K562 (cell line): ENCODE measurements around the gene CERS3. TPM values are rescaled to one million over a fixed set of nuclear protein-coding genes. Genes with fewer than 3 reads are reported as not detected.

Experiments used
- ATAC-seq: fragments of 200-7000 bp; cut with Tn5 transposase; 3 replicates; pipeline ENCODE4 v1.9.1; 2020; ENCODE audit warnings: moderate library complexity
- BruUV-seq: library from RNA; stranded (reverse); fragments of 400-500 nt; replicated peaks from 2 replicates; lab custom pipeline; 2021; lab: Mats Ljungman, UMichigan
- CTCF ChIA-PET: fragments of 300-600 bp; formaldehyde crosslinking; extraction: SDS; loops from one replicate; lab custom pipeline; 2021; ENCODE audit warnings: low intra/inter-chr PET ratio; lab: Yijun Ruan, JAX
- POLR2A ChIA-PET: fragments of 300-600, 350-650 bp; sonication (Branson Sonifier 250); formaldehyde crosslinking; extraction: SDS; loops from one replicate; lab custom pipeline; 2021; ENCODE audit warnings: antibody characterized with exemption, inconsistent platforms; lab: Yijun Ruan, JAX
- DNase-seq, 4 experiments: peaks; one replicate each; pipeline versions ENCODE4 v3.0.0 to v3.0.0-alpha.2; 2011 to 2018; ENCODE audit warnings: low spot score in 3 of 4, mixed read lengths in 3 of 4; ENCODE audit errors: extremely low read depth in 1 of 4
- FAIRE-seq: peaks from 2 replicates; lab custom pipeline; 2011; peaks lifted over from hg19 to GRCh38; lab: Jason Lieb, UNC
- H2AFZ ChIP-seq: 2 replicates; pipeline ENCODE4 v1.6.0; 2011; ENCODE audit warnings: low read depth, low read length, control low read depth, inconsistent platforms
- H3K27ac ChIP-seq: fragments of 200-600 bp; 3 replicates; pipeline ENCODE4 v1.8.0; 2011; ENCODE audit warnings: low read depth, mild to moderate bottlenecking, control low read depth, inconsistent platforms, low read length, moderate library complexity, mixed read lengths; ENCODE audit errors: extremely low read depth
- H3K27me3 ChIP-seq, 2 experiments: fragments of 300-600 bp in 1 of 2; 2 replicates in 1 of 2; 3 replicates in 1 of 2; pipeline versions ENCODE4 v1.6.0 to v1.8.0; 2011; ENCODE audit warnings: inconsistent platforms in 2 of 2, low read length in 2 of 2, mild to moderate bottlenecking in 1 of 2, mixed read lengths in 1 of 2, moderate library complexity in 1 of 2; ENCODE audit not compliant: control insufficient read depth in 2 of 2, insufficient read depth in 2 of 2
- H3K36me3 ChIP-seq: fragments of 300-600 bp; 3 replicates; pipeline ENCODE4 v1.8.0; 2011; ENCODE audit warnings: mild to moderate bottlenecking, low read length, inconsistent platforms; ENCODE audit not compliant: control insufficient read depth, insufficient read depth
- H3K4me1 ChIP-seq, 2 experiments: fragments of 200-600 bp in 1 of 2; replicated peaks in 1 of 2; 2 replicates in 1 of 2; 3 replicates in 1 of 2; pipeline versions ENCODE4 v1.5.1 to v1.8.0; 2011; ENCODE audit warnings: inconsistent platforms in 2 of 2, low read length in 2 of 2, mild to moderate bottlenecking in 1 of 2, mixed read lengths in 1 of 2, moderate library complexity in 1 of 2; ENCODE audit not compliant: control insufficient read depth in 2 of 2, insufficient read depth in 2 of 2
- H3K4me2 ChIP-seq: 2 replicates; pipeline ENCODE4 v1.6.1; 2011; ENCODE audit warnings: low read length, control low read depth, inconsistent platforms, mixed read lengths; ENCODE audit not compliant: insufficient read depth
- H3K4me3 ChIP-seq: fragments of 200-600 bp; sonication (generic), shearing (Covaris generic); 2 replicates; pipeline ENCODE4 v1.5.1; 2016; ENCODE audit warnings: control low read depth, inconsistent platforms
- H3K79me2 ChIP-seq: fragments of 200-600 bp; 3 replicates; pipeline ENCODE4 v1.8.0; 2011; ENCODE audit warnings: low read length, inconsistent platforms; ENCODE audit not compliant: control insufficient read depth, insufficient read depth
- H3K9ac ChIP-seq, 2 experiments: 2 replicates each; pipeline versions ENCODE4 v1.6.0 to v1.6.1; 2011; ENCODE audit warnings: low read depth in 2 of 2, low read length in 2 of 2, control low read depth in 1 of 2, inconsistent platforms in 1 of 2, mild to moderate bottlenecking in 1 of 2, mixed read lengths in 1 of 2; ENCODE audit not compliant: insufficient read depth in 1 of 2
- H3K9me1 ChIP-seq: one replicate; pipeline ENCODE4 v1.6.0; 2011; ENCODE audit warnings: inconsistent platforms, mild to moderate bottlenecking, low read length, moderate library complexity; ENCODE audit not compliant: control insufficient read depth, insufficient read depth
- H3K9me3 ChIP-seq: replicated peaks from 2 replicates; pipeline ENCODE4 v1.5.1; 2011; ENCODE audit warnings: low read depth, low read length, inconsistent platforms; ENCODE audit not compliant: control insufficient read depth, insufficient read depth
- H4K20me1 ChIP-seq: replicated peaks from 2 replicates; pipeline ENCODE4 v1.6.1; 2011; ENCODE audit warnings: low read length, inconsistent platforms, mixed read lengths; ENCODE audit not compliant: control insufficient read depth, insufficient read depth
- CHCHD3 ChIP-seq: fragments of 250-450 bp; sonication (Bioruptor Pico); IDR thresholded peaks from 2 replicates; pipeline ENCODE4 v2.1.2; 2022; ENCODE audit warnings: mild to moderate bottlenecking
- HES1 ChIP-seq: fragments of 450-650 bp; IDR thresholded peaks from 2 replicates; pipeline ENCODE4 v1.6.1; 2016; ENCODE audit warnings: low read depth, mild to moderate bottlenecking, moderate library complexity
- KLF13 ChIP-seq: fragments of 450-650 bp; IDR thresholded peaks from 2 replicates; pipeline ENCODE4 v1.6.1; 2016; ENCODE audit warnings: missing genetic modification characterization, low read depth, mild to moderate bottlenecking, missing compliant biosample characterization, moderate library complexity, borderline replicate concordance
- KLF16 ChIP-seq: IDR thresholded peaks from 2 replicates; pipeline ENCODE4 v1.6.1; 2016; ENCODE audit warnings: antibody characterized with exemption
- RBM22 ChIP-seq: fragments of 200-400 bp; formaldehyde crosslinking; IDR thresholded peaks from 2 replicates; pipeline ENCODE4 v1.6.1; 2018; ENCODE audit warnings: low read length, low read depth; ENCODE audit not compliant: poor library complexity, severe bottlenecking
- RHOXF2B ChIP-seq: fragments of 250-450 bp; sonication (Bioruptor Pico); conservative IDR thresholded peaks from 2 replicates; pipeline ENCODE4 v1.5.1; 2021
- SP2 ChIP-seq: IDR thresholded peaks from 2 replicates; pipeline ENCODE4 v1.6.1; 2011; ENCODE audit warnings: mild to moderate bottlenecking, low read depth, low read length, moderate library complexity; ENCODE audit not compliant: poor library complexity, severe bottlenecking; ENCODE audit errors: extremely low read depth
- TAF15 ChIP-seq: fragments of 200-400 bp; formaldehyde crosslinking; IDR thresholded peaks from 2 replicates; pipeline ENCODE4 v1.6.1; 2017; ENCODE audit warnings: mild to moderate bottlenecking, low read depth, low read length, moderate library complexity
- TEAD2 ChIP-seq: fragments of 450-650 bp; IDR thresholded peaks from 2 replicates; pipeline ENCODE4 v1.6.1; 2016; ENCODE audit warnings: missing genetic modification characterization, control low read depth, missing compliant biosample characterization
- TFAM ChIP-seq: fragments of 250-450 bp; sonication (Bioruptor Pico); conservative IDR thresholded peaks from 2 replicates; pipeline ENCODE4 v1.5.0; 2021; ENCODE audit warnings: mild to moderate bottlenecking, moderate library complexity
- ZC3H4 ChIP-seq: sonication (generic); formaldehyde crosslinking; IDR thresholded peaks from 2 replicates; pipeline ENCODE4 v1.9.0; 2021; ENCODE audit warnings: missing genetic modification reagents, borderline replicate concordance
- ZEB2 ChIP-seq: fragments of 450-650 bp; IDR thresholded peaks from 2 replicates; pipeline ENCODE4 v1.6.1; 2016
- ZNF274 ChIP-seq: IDR thresholded peaks from 2 replicates; pipeline ENCODE4 v1.6.1; 2011; ENCODE audit warnings: low read depth, mild to moderate bottlenecking, low read length, moderate library complexity, borderline replicate concordance
- WGBS: fragments of 100-300 bp; shearing (Covaris generic); methylation state at CpG from one replicate; pipeline ENCODE4 v1.1.6; 2016; ENCODE audit warnings: low coverage, mixed read lengths; ENCODE audit not compliant: insufficient coverage; ENCODE audit errors: missing lambda C conversion rate; 5-methylcytosine and 5-hydroxymethylcytosine counted together
- in situ Hi-C: fragments of 300-500 bp; cut with MboI; formaldehyde crosslinking; loops from 4 replicates; pipeline ENCODE4 v1.15.0; 2018; ENCODE audit warnings: inconsistent platforms, mixed read lengths
- intact Hi-C: fragments of 100-400 bp; cut with micrococcal nuclease; formaldehyde crosslinking; loops from 2 replicates; pipeline ENCODE4 v1.14.2; 2022
- polyA plus RNA-seq, 8 experiments: library from polyadenylated mRNA; depleted of rRNA in 4 of 8; stranded (reverse) in 5 of 8; unstranded in 3 of 8; fragments of >200 nt; fragmentation: Nextera tagmentation in 2 of 8; fragmentation: Illumina TruSeq in 1 of 8; extraction: Ambion mirVana in 2 of 8; extraction: Trizol in 1 of 8; gene quantifications; 2 replicates each; pipeline versions ENCODE4 v1.2.1 to v1.2.3, GENCODE V29; 2011 to 2014; ENCODE audit warnings: inconsistent platforms in 1 of 8, missing spikeins in 1 of 8
- total RNA-seq, 7 experiments: library from RNA; depleted of rRNA in 6 of 7; stranded (reverse); fragments of >200 nt in 6 of 7; fragmentation: Illumina TruSeq in 2 of 7; extraction: Trizol in 2 of 7; gene quantifications; 2 replicates each; pipeline versions ENCODE4 v1.2.1 to v1.2.3, GENCODE V29; 2011 to 2021; ENCODE audit warnings: low replicate concordance in 1 of 7
- TF ChIP-seq, protein P1 (sequence below): fragments of 450-650 bp; IDR thresholded peaks from 2 replicates; pipeline ENCODE4 v1.6.1; 2016; ENCODE audit warnings: missing biosample characterization, missing genetic modification characterization
- TF ChIP-seq, protein P2 (sequence below): sonication (generic); formaldehyde crosslinking; IDR thresholded peaks from 2 replicates; pipeline ENCODE4 v1.8.1; 2022; ENCODE audit warnings: missing genetic modification reagents

The CERS3 gene
- total and polyA plus RNA-seq, 9 of the 15 experiments (the other 6 are each of a cell fraction or from before 2014, with no cell fraction given) = not detected

DNA sequence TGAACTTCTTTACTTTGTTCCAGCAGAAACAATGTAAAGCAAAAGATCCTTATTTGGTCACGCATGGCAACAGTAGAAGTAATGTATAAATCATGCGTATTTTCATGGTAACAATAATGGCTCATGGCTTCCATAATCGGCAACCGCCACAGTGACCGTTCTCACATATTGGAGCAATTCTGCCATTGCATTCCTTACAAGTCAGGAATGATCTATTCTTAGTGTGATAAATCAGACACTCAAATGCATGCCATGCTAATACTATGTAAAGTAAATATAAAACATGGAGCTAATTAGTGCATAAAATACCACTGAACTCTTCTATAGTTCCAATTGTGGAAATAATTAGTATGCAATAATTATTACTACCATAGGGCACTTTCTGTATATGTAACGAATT is 13.5 kb upstream of the CERS3 start:
- BruUV-seq = no TSS peak
- CTCF ChIA-PET = no interaction called here
- 43% methylated on average over 6 of the region's 6 CpGs for WGBS
- H3K4me1 ChIP-seq = peaks cover 0 to 3% of the 10 kb centered on the region in 2 experiments; a peak in 1 of 5 replicates
- DNase-seq (no peak), FAIRE-seq (no peak), ATAC-seq (no peak)
- intact Hi-C loops (no loop called here), in situ Hi-C loops (no loop called here)
- TF ChIP-seq TEAD2 (tag) (no peak), ZNF274 (no peak)
- TF ChIP-seq, protein P1, sequence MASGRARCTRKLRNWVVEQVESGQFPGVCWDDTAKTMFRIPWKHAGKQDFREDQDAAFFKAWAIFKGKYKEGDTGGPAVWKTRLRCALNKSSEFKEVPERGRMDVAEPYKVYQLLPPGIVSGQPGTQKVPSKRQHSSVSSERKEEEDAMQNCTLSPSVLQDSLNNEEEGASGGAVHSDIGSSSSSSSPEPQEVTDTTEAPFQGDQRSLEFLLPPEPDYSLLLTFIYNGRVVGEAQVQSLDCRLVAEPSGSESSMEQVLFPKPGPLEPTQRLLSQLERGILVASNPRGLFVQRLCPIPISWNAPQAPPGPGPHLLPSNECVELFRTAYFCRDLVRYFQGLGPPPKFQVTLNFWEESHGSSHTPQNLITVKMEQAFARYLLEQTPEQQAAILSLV (tag) = no peak
- POLR2A ChIA-PET = interaction anchor here (0.9 kb wide), 1 partner anchor 109 kb away, joined by 4 read pairs; no protein-coding TSS in a partner anchor
- no peaks in the 10 kb centered on the region for H3K9me1 ChIP-seq
- no peaks in the 10 kb centered on the region for H3K79me2 ChIP-seq
- H2AFZ ChIP-seq = no peak overlapping the region
- H3K27ac ChIP-seq = no peak overlapping the region
- H4K20me1 ChIP-seq = no peaks in the 10 kb centered on the region
- H3K36me3 ChIP-seq = no peaks in the 10 kb centered on the region
- H3K9ac ChIP-seq = no peak overlapping the region
- no peaks in the 10 kb centered on the region; a peak in 1 of 5 replicates for H3K27me3 ChIP-seq
- no peak overlapping the region for H3K4me3 ChIP-seq
- no peak overlapping the region for H3K4me2 ChIP-seq
- H3K9me3 ChIP-seq = no peaks in the 10 kb centered on the region

DNA sequence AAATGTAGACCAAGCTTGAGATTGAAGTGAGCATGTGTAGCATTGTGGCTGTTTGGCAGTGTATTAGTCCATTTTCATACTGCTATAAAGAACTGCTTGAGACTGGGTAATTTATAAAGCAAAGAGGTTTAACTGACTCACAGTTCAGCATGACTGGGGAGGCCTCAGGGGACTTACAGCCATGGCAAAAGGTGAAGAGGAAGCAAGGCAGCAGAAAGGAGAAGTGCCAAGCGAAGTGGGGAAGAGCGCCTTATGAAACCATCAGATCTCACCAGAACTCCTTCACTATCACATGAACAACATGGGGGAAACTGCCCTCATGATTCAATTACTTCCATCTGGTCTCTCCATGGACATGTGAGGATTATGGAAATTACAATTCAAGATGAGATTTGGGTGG is 8.6 kb upstream of the CERS3 start:
- Histone ChIP-seq H3K4me3 (no peak overlapping the region), H3K36me3 (no peaks in the 10 kb centered on the region), H3K9me3 (no peaks in the 10 kb centered on the region), H3K9me1 (no peaks in the 10 kb centered on the region), H3K9ac (no peak overlapping the region), H4K20me1 (no peaks in the 10 kb centered on the region), H3K27ac (no peak overlapping the region), H3K4me1 (no peaks in the 10 kb centered on the region), H3K4me2 (no peak overlapping the region), H3K27me3 (peaks cover 0 to 9% of the 10 kb centered on the region in 2 experiments; a peak in 3 of 5 replicates), H3K79me2 (no peaks in the 10 kb centered on the region), H2AFZ (no peak overlapping the region)
- intact Hi-C loops = no loop called here
- DNase-seq = no peak
- ChIA-PET CTCF (no interaction called here), POLR2A (no interaction called here)
- no TSS peak for BruUV-seq
- in situ Hi-C loops = no loop called here
- 0% methylated on average over 2 of the region's 2 CpGs for WGBS
- no peak for FAIRE-seq
- no peak for ATAC-seq
- TF ChIP-seq RBM22 (no peak), TFAM (no peak), CHCHD3 (CRISPR knock-in tag) (no peak), ZC3H4 (CRISPR knock-in tag) (no peak), KLF16 (no peak), HES1 (no peak), KLF13 (no peak), RHOXF2B (CRISPR knock-in tag) (no peak), SP2 (no peak), ZEB2 (no peak), TAF15 (no peak)
- TF ChIP-seq, protein P2, sequence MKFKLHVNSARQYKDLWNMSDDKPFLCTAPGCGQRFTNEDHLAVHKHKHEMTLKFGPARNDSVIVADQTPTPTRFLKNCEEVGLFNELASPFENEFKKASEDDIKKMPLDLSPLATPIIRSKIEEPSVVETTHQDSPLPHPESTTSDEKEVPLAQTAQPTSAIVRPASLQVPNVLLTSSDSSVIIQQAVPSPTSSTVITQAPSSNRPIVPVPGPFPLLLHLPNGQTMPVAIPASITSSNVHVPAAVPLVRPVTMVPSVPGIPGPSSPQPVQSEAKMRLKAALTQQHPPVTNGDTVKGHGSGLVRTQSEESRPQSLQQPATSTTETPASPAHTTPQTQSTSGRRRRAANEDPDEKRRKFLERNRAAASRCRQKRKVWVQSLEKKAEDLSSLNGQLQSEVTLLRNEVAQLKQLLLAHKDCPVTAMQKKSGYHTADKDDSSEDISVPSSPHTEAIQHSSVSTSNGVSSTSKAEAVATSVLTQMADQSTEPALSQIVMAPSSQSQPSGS (CRISPR knock-in tag) = no peak
